ENCODE measurements around the gene MGMT.

The MGMT gene

GRCh38 chr10:129544205-129545202, 77.5 kb downstream of the MGMT start:
- DNase-seq (ENCODE audit: low spot score) = no peak

GRCh38 chr10:129545261-129545660, 78.2 kb downstream of the MGMT start:
- DNase-seq (ENCODE audit: low spot score) = no peak

- DNase-seq (ENCODE audit: low spot score) = no peak
These were observed 79.1 kb downstream of the MGMT start for GRCh38 chr10:129546106-129546505.

- DNase-seq (ENCODE audit: low spot score) = no peak
These were observed 80.6 kb downstream of the MGMT start for GRCh38 chr10:129547608-129548007.

GRCh38 chr10:129548600-129548999, 81.6 kb downstream of the MGMT start:
- no peak for DNase-seq (ENCODE audit: low spot score)

GRCh38 chr10:129550076-129550475, 83.0 kb downstream of the MGMT start:
- no peak for DNase-seq (ENCODE audit: low spot score)

GRCh38 chr10:129550658-129551057, 83.6 kb downstream of the MGMT start:
- DNase-seq (ENCODE audit: low spot score) = no peak

- DNase-seq (ENCODE audit: low spot score) = no peak
These were observed 85.1 kb downstream of the MGMT start for GRCh38 chr10:129552119-129552518.

GRCh38 chr10:129553928-129554327, 86.9 kb downstream of the MGMT start:
- no peak for DNase-seq (ENCODE audit: low spot score)

GRCh38 chr10:129556316-129556715, 89.3 kb downstream of the MGMT start:
- DNase-seq (ENCODE audit: low spot score) = no peak

- DNase-seq (ENCODE audit: low spot score) = no peak
These were observed 93.3 kb downstream of the MGMT start for GRCh38 chr10:129560361-129560760.

- DNase-seq (ENCODE audit: low spot score) = no peak
These were observed 95.4 kb downstream of the MGMT start for GRCh38 chr10:129562487-129562886.

- no peak for DNase-seq (ENCODE audit: low spot score)
These were observed 97.9 kb downstream of the MGMT start for GRCh38 chr10:129564923-129565322.

- no peak for DNase-seq (ENCODE audit: low spot score)
These were observed 101.7 kb downstream of the MGMT start for GRCh38 chr10:129568583-129569344.

- DNase-seq (ENCODE audit: low spot score) = no peak
These were observed 103.1 kb downstream of the MGMT start for GRCh38 chr10:129570185-129570584.

- no peak for DNase-seq (ENCODE audit: low spot score)
These were observed 112.2 kb downstream of the MGMT start for GRCh38 chr10:129579228-129579627.

- no peak for DNase-seq (ENCODE audit: low spot score)
These were observed 113.0 kb downstream of the MGMT start for GRCh38 chr10:129580010-129580409.

- no peak for DNase-seq (ENCODE audit: low spot score)
These were observed 113.9 kb downstream of the MGMT start for GRCh38 chr10:129580901-129581300.

- DNase-seq (ENCODE audit: low spot score) = no peak
These were observed 114.9 kb downstream of the MGMT start for GRCh38 chr10:129581827-129582411.

- DNase-seq (ENCODE audit: low spot score) = no peak
These were observed 116.8 kb downstream of the MGMT start for GRCh38 chr10:129583831-129584230.

- DNase-seq (ENCODE audit: low spot score) = no peak
These were observed 119.9 kb downstream of the MGMT start for GRCh38 chr10:129586898-129587443.

GRCh38 chr10:129589546-129589945, 122.5 kb downstream of the MGMT start:
- no peak for DNase-seq (ENCODE audit: low spot score)

Measured in hepatic stellate cell (primary cell).